Measurements from ENCODE around the gene SHANK2.
"Not testable (repeated sequence)": the region's sequence is repeated elsewhere in the genome, so short reads cannot be mapped to it uniquely, and the experiment has no call there.

Gene SHANK2

DNA sequence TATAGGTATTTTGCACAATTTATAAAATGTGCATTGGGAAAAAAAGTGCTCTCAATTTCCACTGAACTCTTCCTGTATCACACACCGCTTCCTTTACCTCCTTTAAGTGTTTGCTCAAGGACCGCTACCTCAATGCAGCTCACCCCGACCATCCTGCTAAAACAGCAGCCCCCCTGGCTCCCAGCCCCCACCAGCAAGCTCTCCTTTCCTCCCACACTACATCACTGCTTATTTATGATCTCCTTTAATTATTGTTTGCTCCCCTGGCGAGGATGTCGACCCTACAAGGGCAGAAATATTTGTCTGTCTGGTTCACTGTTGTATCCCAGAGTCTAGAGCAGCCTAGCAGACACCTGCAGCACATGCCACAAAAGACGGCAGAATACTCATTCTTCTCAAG, 10.0 kb downstream of the SHANK2 start:
- no peak for DNase-seq

DNA sequence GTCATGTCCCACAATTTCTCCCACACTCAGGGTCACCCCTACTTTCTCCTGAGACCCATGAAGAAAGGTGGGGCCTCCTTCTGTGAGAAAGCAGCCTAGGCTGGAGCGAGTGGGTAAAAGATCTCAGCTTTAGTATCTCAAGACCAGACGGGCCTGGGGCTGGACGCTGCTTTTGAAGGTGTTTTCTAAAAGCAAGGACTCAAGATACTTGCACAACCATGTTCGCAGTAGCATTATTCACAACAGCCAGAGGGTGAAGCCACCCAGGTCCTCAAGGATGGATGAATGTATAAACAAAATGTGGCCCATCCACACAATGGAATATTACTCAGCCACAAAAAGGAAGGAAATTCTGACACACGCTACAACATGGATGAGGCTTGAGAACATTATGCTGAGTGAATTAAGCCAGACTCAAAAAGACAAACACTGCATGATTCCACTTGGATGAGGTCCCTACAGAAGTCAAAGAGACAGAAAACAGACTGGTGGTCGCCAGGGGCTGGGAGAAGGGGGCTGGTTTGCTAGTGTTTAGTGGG, 10.6 kb downstream of the SHANK2 start:
- no peak for DNase-seq

DNA sequence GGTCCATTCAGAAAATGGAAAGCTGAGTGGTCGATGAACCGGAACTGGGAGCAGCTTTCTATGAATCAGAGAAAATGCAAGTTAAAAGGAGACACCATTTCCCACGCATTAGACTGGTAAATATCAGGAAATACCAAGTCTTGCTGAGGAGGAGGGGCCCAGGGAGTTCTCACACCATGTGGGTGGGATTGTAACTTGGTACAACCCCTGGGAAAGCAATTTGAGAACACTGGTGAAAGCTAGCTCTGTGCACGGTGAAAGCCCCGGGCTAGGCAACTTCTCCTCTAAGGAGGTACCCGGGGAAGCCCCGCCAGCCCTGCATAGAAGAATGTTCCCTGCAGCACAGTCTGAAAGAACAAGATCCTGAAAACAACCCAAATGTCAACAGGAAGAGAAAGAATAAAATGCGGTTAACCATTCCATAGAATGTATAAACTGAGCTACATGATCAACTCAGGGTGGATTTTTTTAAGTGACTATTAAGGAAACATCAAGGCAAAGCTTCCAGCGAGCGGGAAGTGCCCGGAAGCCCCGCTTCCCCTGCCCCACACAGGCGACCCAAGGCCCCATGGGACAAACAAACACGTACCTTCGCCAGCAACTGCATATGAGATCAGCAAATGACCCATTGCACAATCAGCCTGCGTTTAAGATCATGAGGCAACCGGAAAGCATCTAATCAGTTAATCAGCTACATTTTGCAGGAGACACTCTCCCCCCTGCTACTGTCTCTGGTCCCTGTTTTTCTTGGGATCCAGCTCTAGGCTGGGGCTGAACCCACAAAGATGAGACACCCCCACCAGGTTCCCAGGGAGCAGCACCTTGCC, 11.3 kb downstream of the SHANK2 start:
- DNase-seq = no peak

DNA sequence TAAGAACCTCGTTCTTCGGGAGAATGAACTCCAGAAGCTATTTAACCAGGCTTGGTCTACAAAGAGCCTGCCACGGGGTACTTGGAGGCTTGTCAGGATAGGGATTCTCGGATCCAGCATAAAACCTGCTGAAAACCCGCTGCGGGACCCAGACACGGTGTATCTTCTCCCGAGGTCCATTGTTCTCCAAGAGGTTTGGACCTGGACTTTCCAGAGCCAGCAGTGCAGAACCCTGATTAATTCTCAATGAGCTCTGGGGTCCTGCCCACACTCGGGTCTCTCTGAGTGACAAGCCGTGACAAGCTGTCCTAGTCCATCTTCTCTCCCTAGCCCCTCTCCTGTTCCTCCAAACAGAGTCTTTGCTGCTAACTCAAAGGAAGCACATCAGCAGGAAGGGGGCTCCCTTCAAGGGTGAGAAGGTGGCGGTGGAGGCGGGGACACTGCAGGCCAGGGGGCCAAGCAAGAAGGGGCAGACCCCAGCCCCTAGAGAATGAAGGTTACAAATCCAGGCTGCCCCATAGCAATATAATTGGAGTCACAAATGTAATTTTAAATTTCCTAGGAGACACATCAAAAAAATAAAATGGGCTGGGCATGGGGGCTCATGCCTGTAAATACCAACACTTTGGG, 12.2 kb downstream of the SHANK2 start:
- no peak for DNase-seq

DNA sequence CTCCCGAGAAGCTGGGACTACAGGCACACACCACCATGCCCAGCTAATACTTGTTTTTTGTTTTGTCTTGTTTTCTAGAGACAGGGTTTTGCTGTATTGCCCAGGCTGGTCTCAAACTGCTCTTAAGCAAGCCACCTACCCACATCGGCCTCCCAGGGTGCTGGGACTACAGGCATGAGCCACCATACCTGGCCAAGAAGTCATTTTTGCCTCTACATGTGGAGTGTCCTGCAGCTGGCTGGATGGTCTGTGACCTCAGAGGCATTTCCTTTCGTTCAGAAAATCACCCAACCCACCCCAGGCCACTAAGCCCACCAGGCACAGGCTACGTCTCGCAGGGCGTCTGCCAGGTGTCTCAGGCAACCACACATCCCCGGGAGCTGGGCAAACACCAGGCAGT, 12.8 kb downstream of the SHANK2 start:
- DNase-seq = no peak

DNA sequence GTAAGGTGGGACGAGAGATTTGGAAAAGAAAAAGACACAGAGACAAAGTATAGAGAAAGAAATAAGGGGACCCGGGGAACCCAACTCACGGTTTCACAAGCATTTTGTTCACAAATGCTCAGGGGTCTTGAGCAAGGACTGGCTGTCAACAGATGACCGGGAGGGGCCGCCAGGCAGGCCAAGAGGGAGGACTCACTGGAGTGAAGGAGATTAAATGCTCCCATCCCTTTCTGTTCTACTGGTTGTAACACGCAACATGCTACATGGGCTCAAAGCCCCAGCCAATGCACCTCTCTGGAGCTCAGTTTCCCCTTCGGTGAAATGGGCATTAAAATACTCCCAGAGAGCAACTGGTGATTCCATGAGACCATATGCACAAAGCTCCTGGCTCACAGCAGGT, 13.4 kb downstream of the SHANK2 start:
- no peak for DNase-seq

DNA sequence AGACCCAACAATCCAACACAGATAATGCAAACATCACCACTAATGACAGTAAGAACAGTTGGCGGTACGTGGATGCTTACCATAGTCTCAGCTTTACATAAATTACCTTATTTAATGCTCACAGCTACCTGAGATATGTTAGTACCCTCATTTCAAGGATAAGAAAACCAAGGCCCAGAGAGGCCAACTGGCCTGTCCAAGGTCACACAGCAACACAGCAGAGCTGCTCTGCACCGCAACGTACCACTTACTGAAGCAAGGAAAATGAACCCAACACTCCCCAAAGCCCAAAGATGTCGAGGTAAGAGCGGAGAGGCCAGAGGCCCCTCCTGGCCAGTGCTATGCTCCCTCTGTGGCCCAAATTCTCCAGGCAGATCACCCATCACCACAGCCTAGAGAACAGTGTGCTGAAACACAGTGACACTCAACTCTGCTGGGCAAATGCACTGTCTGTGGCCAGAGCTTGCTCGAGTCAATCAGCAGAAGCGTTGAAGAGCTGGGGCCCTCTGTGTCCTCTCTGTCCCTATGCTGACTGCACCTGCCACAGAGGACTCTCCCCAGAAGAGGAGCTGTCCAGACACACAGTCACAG, 14.0 kb downstream of the SHANK2 start:
- DNase-seq = no peak

DNA sequence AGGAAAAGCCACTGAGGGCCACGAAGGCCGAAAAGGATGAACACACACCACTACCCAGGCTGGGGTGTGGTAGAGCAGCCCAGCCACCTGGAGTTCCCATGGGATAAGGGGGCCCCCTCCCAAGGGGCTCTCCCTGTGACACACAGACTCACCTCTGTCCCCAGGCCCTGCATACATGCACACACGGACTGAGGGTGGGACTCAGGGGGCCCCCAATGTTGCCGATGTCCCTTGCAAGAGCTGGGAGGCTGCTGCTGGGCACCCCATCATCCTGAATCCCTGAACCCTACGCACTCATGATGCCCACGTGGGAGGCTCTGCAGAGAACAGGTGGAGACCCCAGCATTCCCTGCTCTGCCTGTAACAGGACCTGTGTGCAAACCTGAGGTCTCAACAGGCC, 14.5 kb downstream of the SHANK2 start:
- no peak for DNase-seq

DNA sequence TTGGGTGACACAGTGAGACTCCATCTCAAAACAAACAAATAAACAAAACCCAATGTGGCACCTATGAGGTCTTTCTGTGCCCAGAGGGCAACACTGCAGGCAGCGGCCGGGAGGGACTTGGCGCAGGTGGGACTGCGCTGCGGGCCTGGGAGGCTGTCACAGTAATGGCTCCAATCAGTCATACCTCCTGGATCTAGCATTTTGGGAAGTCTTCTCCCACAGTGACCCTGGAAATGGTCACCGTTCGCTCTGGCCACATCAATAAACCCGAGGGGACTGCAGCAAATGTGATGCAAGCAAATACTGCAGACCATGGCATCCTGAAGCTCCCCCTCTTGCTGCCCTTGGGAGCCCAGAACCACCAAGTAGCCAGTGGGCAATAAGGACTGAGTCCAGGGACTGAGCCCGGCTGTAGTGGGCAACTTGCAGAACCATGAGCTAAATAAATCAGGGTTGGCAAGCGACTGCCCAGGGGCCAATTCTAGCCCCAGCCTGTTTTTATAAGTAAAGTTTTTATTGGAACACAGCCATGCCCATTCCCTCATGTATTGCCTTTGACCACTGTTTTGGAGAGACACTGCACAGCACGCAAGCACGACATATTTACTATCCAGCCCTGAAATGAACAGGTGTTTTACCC, 15.4 kb downstream of the SHANK2 start:
- no peak for DNase-seq

DNA sequence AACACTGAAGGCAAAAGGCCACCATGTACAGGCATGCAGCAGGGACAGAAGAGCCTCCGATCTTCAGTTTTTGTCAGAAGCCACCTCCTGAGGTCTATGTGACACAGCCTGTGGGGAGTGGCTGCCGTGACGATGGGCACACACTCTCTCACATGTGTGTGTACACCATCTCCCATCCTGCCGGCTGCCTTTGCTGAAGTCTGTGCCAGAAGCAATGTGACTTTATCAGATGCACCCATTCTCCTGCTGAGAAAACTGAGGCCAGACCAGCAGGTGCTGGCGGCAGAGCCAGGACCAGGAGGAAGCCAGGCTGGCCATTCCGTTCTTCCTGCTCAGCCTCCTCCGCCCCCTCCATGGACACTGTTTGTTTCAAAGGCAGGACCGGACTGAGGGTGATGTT, 16.7 kb downstream of the SHANK2 start:
- no peak for DNase-seq

DNA sequence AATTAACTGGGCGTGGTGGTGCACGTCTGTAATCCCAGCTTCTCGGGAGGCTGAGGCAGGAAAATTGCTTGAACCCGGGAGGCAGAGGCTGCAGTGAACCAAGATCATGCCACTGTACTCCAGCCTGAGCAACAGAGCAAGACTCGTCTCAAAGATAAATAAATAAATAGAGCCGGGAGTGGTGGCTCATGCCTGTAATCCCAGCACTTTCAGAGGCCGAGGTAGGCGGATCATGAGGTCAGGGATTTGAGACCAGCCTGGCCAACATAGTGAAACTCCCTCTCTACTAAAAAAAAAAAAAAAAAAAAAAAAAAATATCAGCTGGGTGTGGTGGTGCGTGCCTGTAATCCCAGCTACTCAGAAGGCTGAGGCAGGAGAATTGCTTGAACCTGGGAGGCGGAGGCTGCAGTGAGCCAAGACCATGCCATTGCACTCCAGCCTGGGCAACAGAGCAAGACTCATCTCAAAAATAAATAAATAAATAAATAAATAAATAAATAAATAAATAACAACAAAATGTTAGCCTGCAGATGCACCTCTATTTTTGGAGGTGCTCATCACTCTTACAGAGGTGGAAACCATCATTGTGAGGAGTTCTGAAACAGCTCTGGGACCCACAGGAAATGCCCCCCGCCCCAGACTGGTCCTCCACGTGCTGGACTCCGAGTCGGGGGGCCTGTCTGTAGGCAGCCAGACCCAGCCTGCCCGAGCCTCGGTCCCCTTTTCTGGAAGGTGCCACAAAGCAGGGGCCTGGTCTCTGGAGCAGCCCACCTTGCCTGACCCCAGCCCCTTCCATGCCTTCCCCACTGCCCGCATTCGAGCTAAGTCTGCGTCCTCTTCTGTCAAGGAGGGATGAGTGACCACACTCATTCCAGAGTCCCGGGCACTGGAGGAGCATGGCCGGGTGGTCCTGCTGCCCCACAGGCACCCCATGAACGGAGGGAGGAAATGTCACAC, 18.2 kb downstream of the SHANK2 start:
- DNase-seq = not testable (repeated sequence)

DNA sequence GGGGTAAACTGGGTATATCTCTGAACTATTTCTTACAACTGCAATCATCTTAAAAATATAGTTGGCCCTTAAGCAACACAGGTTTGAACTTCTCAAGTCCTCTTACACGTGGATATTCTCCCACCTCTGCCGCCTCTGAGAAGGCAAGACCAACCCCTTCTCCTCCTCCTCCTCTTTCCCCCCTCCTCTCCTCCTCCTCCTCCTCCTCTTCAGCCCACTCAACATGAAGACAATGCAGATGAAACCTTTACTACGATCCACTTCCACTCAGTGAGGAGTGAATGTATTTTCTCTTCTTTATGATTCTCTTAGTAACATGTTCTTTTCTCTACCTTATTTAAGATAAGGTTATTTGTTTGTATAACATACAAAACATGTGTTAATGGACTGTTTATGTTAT, 20.0 kb downstream of the SHANK2 start:
- no peak for DNase-seq

DNA sequence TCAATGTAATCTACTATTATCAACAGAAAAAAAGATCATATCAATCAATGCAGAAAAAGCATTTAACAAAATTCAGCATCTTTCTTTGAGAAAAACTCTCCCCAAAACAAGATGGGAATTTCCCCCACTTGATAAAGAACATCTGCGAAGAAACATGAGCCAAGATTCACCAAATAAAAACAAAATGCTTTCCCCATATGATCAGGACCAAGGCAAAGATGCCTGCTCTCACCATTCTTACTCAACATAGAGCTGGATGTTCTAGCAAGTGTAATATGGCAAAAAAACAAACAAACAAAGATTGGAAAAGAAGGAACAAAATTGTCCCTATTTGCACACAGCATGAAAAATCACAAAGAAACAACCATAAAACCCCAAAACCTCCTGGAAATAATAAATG, 23.4 kb downstream of the SHANK2 start:
- no peak for DNase-seq

DNA sequence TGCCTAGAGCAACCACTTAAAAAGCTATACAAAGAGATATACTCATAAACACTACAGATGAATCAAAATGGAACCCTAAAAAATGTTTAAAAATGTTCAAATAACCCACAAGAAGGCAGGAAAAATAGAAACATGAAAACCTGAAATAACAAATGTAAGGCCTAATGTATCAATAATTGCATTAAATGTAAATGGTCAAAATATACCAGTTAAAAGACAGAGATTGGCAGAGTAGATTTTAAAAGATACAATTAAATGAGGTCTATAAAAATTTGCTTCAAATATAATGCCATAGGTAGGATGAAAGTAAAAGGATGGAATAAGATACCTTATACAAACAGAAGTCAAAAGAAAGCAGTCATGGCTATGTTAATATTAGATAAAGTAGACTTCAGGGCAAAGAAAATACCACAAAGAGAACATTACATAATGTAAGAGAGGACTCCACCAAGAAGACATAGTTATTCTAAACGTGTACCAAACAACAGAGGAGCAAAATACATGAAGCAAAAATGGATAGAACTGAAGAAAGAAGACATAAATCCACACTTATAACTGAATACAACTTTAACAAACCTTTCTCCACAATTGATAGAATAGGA, 25.2 kb downstream of the SHANK2 start:
- no peak for DNase-seq

DNA sequence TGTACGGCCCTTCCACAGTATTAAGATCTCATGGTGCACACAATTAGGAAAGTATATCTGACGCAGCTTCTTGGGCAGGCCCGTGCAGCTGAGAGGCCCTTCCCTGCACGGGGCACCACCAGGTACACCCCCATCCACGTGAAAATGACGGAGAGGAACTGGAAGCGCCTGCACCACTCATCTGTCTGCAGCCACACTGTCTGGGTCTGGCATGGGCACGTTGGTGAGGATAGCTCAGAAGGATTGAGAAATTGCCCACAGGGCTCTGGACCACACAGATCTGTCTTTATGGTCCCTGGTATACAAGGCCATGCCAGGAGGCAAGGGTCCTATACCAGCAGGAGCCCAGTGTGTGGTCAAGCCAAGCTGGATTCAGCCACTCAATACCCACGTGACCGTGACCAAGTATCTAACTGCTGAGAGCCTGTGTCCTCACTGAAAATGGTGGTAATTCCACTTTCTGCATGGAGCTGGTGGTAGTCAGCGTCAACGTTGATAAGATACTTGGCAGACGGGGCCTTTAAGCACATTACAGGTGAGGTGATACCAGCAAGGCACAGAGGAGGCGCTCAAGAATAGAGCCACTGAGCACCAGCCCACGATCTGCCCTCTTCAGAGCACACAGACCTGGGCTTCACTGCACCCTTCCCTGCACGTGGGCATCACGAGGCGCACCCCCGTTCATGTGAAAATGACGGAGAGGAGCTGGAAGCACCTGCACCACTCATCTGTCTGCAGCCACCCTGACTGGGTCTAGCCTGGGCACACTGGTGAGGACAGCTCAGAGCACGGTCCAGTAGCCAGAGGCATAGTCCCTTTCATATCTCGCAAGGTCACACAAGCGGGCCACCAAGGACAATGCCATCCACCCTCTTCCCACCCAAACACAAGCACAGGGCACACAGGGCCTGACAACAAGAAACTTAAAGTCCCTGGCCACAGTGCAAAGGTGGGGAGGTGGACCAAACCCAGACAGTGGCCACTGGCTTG, 28.4 kb downstream of the SHANK2 start:
- no peak for DNase-seq

DNA sequence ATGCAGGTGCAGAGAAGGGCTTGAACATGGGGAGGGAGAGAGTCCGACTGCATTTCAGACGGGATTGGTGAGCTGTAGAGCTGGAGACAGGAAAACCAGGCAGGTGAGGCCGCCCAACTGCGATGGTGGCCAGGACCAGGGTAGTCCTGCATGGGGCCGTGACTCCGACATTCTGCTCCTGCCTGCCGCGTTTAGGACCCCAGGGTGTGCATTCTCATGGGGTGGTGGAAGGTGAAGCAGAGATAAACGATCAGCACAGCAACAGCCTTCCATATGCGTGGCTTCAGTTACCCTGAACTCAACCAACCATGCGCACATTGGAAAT, 29.3 kb downstream of the SHANK2 start:
- DNase-seq = no peak

DNA sequence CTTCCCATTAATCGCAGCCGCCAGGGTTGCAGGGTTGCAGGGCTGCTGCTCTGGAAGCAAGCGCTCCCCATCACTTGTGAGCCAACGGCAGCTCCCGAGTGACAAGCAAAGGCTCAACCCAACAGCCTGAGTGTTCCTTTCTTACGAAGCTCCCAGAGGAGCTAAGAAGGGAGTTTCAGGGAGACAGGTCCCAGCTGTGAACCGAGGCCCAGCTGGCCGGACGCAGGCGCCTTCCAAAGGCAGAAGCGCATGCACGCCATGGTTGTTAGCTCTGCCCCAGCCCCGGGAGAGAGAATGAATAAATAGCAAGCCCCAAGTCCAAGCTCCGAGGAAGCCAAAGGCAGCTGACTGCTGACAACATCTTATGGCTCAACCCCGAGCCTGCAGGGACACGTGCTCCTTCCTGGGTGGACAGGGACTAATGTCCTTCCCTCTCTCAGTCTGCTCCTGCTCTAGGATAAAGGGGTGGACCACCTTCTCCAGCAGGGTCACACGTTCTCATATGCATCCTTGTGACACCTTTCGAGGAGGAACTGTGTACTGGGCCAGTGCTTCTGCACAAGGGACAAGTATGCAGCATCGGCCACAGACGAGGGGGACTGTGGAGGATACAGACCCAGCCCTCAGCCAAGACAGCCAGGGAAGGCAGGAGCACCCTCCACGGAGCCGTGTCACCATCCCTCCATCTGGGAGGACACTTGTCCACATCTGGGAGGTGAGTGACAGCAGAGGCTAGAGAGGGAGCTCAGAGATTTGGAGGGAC, 29.9 kb downstream of the SHANK2 start:
- DNase-seq = no peak

DNA sequence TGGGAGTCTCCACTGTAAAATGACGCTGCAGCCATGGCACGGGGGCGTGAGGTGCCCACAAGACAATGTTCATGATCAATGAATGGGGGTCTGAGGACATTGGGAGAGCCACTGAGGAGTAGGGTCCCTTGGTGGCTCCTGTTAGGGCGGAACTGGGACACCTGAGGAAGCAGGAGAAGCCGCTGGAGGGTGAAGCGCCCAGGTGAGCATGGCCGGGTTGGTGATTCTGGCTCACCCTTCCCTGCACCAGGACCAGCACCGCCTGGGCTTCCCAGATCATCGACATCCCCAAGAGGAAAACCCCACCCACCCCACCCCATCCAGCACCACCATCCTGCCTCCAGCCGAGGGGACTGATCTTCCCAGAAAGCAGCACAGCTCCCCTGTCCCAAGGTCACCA, 30.6 kb downstream of the SHANK2 start:
- DNase-seq = no peak

DNA sequence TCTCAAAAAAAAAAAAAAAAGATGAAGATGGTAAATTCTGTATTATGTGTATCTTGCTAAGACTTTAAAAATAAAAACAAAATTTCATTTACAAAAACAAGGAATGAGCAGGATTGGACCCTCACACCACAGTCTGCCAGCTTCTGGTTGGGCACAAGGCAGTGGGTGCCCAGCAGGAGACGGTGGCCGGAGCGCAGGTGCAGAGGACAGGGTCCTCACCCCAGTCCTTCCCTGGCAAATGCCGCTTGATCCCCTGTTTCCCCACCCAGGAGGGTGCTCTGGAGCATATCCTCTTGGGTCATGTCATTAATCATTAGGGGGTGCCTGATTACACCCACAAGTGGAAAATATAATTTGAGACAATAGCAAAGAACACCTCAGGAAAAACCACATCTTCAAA, 31.2 kb downstream of the SHANK2 start:
- DNase-seq = no peak
